ENCODE data around the gene RBM7. TPM values are rescaled to one million over a fixed set of nuclear protein-coding genes. Genes with fewer than 3 reads are reported as not detected.

The RBM7 gene
- total and polyA plus RNA-seq, 4 donors: 11.1 to 23.0 (median 13.9) TPM

DNA sequence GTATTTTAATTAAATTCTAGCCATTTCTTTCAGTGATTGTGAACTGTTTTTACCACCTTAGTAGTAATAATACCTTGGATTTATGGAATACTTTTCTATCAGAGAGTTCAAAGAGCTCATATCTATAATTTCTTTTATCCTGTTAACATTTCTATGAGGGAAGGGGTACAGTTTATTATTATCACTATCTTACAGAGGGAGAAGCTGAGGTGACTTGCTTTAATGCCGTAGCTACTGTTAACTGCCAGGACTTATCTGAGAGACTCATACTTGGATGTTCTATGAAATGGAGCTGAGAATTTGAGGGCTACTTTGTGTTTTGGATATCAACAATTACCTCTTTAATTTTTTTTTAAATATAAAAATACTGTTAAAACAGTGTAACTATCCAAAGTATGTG lies 42.1 kb downstream of the RBM7 start (continued):
- TF ChIP-seq, protein P1, sequence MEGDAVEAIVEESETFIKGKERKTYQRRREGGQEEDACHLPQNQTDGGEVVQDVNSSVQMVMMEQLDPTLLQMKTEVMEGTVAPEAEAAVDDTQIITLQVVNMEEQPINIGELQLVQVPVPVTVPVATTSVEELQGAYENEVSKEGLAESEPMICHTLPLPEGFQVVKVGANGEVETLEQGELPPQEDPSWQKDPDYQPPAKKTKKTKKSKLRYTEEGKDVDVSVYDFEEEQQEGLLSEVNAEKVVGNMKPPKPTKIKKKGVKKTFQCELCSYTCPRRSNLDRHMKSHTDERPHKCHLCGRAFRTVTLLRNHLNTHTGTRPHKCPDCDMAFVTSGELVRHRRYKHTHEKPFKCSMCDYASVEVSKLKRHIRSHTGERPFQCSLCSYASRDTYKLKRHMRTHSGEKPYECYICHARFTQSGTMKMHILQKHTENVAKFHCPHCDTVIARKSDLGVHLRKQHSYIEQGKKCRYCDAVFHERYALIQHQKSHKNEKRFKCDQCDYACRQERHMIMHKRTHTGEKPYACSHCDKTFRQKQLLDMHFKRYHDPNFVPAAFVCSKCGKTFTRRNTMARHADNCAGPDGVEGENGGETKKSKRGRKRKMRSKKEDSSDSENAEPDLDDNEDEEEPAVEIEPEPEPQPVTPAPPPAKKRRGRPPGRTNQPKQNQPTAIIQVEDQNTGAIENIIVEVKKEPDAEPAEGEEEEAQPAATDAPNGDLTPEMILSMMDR (IDR thresholded peaks at IDR 0.05; ENCODE audit: low read depth, low read length, missing input control): no peak
- TF ChIP-seq JUND (IDR thresholded peaks at IDR 0.05): no peak
- no peak for TF ChIP-seq FOXA1 (IDR thresholded peaks at IDR 0.05)
- no peak for TF ChIP-seq HNF4A (conservative IDR thresholded peaks at IDR 0.05)
- TF ChIP-seq RAD21 (IDR thresholded peaks at IDR 0.05): no peak

DNA sequence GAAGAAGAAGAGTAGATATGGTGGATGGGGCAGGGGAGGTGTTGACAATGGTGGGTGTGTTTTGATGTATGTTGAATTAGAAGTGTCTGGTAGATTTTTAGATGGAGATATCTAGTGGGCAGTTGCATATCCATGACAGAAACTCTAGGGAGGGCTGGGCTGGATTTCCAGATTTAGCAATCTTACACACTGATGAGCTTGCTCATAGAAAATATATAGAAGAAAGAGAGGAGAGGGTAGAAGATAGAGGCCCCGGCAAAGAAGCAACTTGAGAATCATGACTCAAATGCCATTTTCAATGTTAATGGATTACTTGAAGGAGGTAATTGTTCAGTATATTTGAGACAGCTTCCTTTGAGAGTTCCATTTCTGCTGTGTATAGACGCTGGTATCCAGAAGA lies 47.0 kb downstream of the RBM7 start:
- TF ChIP-seq, protein P1 (IDR thresholded peaks at IDR 0.05; ENCODE audit: low read depth, low read length, missing input control): no peak
- WGBS: 95% methylated on average over 2 of the region's 2 CpGs
- peaks cover 4 to 24% (median 19%) of the 10 kb centered on the region in 4 donors for H3K36me3 ChIP-seq (ENCODE audit: control insufficient read depth in 4 of 4, insufficient read depth in 3 of 4, low read depth in 1 of 4, low read length in 3 of 4)
- no peaks in the 10 kb centered on the region for H3K27me3 ChIP-seq (ENCODE audit: control insufficient read depth in 4 of 4, insufficient read depth in 4 of 4, low read length in 3 of 4)
- H3K9me3 ChIP-seq (ENCODE audit: control insufficient read depth in 4 of 4, low read length in 3 of 4): no peaks in the 10 kb centered on the region
- no peak overlapping the region for H3K9ac ChIP-seq (ENCODE audit: low read depth in 1 of 2, low read length in 2 of 2)
- H3K27ac ChIP-seq (ENCODE audit: low read depth in 1 of 2, low read length in 2 of 2): no peak overlapping the region
- peaks cover 0 to 3% (median 0%) of the 10 kb centered on the region in 4 donors for H3K4me1 ChIP-seq (ENCODE audit: control insufficient read depth in 4 of 4, insufficient read depth in 4 of 4, low read length in 3 of 4)
- no peak overlapping the region for H3K4me3 ChIP-seq (ENCODE audit: low read depth in 1 of 3, low read length in 3 of 3)
- no peak for DNase-seq (ENCODE audit: low spot score)

DNA sequence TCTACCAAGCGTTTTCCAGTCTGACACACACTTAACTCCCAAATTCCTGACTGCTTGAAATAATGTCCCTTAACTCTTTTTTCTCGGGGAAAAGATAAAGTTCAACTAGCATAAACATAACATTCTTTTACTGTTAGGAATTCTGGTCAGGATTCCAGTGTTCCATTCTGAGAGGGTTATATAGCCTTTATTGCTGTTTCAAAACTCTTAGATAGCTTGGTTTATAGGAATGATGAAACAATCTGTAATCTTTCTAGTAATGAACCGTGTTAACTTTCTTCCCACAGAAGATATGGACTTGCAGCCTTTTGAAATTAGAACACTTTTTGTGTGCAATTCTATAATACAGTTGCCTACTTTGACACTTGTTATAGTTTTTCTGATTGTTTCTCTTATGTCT lies 47.4 kb downstream of the RBM7 start:
- Histone ChIP-seq H3K9me3 (ENCODE audit: control insufficient read depth in 4 of 4, low read length in 3 of 4) (no peaks in the 10 kb centered on the region), H3K4me1 (ENCODE audit: control insufficient read depth in 4 of 4, insufficient read depth in 4 of 4, low read length in 3 of 4) (peaks cover 0 to 3% (median 0%) of the 10 kb centered on the region in 4 donors), H3K4me3 (ENCODE audit: low read depth in 1 of 3, low read length in 3 of 3) (no peak overlapping the region), H3K27me3 (ENCODE audit: control insufficient read depth in 4 of 4, insufficient read depth in 4 of 4, low read length in 3 of 4) (no peaks in the 10 kb centered on the region), H3K36me3 (ENCODE audit: control insufficient read depth in 4 of 4, insufficient read depth in 3 of 4, low read depth in 1 of 4, low read length in 3 of 4) (peaks cover 4 to 25% (median 19%) of the 10 kb centered on the region in 4 donors), H3K9ac (ENCODE audit: low read depth in 1 of 2, low read length in 2 of 2) (no peak overlapping the region), H3K27ac (ENCODE audit: low read depth in 1 of 2, low read length in 2 of 2) (no peak overlapping the region)
- no peak for DNase-seq (ENCODE audit: low spot score)
- TF ChIP-seq RXRA (IDR thresholded peaks at IDR 0.05) (no peak), NR2F2 (IDR thresholded peaks at IDR 0.05) (no peak), HNF4A (conservative IDR thresholded peaks at IDR 0.05) (no peak), RAD21 (IDR thresholded peaks at IDR 0.05) (no peak), HNF4G (IDR thresholded peaks at IDR 0.05) (no peak)
- 86% methylated on average over 3 of the region's 3 CpGs for WGBS

DNA sequence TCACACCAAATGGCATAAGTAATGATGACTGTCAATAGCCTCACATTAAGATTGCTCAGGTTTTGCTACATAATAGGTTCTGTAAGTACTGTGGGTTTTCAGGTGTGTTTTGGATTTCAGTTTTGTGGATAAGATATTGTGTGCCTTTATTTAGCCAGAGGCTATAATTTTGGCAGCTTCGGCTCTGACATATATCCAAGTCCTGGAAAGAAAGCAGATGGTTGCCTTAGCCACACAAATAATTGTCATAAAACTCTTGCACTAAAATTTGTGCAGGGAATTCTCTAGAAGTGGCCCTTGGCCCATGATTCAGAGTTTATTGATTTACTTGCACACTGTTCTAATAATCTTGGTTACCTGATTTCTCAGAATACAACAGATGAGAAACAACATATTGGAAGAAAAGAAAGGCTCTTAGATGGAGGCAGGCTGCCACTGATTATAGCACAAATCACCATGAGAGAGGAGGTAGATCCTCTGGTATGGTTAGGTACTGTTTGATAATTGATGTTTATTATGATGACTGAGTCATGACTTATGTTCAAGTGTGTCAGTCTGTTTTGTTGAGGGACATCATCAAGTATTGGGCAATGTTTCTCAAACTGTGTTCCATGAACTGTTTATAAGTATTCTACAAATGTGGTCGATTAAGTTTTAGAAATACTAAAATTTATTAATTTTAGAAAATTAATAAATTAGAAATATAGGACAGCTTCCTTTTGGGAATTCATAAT lies 48.5 kb downstream of the RBM7 start:
- peak overlapping the region; percentile 44 to 57 for H3K27ac ChIP-seq (ENCODE audit: low read depth in 1 of 2, low read length in 2 of 2)
- peak in 1 of 2 donors; percentile 7 for TF ChIP-seq RXRA (IDR thresholded peaks at IDR 0.05)
- TF ChIP-seq, protein P2, sequence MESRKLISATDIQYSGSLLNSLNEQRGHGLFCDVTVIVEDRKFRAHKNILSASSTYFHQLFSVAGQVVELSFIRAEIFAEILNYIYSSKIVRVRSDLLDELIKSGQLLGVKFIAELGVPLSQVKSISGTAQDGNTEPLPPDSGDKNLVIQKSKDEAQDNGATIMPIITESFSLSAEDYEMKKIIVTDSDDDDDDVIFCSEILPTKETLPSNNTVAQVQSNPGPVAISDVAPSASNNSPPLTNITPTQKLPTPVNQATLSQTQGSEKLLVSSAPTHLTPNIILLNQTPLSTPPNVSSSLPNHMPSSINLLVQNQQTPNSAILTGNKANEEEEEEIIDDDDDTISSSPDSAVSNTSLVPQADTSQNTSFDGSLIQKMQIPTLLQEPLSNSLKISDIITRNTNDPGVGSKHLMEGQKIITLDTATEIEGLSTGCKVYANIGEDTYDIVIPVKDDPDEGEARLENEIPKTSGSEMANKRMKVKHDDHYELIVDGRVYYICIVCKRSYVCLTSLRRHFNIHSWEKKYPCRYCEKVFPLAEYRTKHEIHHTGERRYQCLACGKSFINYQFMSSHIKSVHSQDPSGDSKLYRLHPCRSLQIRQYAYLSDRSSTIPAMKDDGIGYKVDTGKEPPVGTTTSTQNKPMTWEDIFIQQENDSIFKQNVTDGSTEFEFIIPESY (IDR thresholded peaks at IDR 0.05): peak; percentile 15
- TF ChIP-seq TAF1 (conservative IDR thresholded peaks at IDR 0.05): no peak
- peak; percentile 34 to 41 for TF ChIP-seq HNF4A (conservative IDR thresholded peaks at IDR 0.05)
- no peak for TF ChIP-seq YY1 (IDR thresholded peaks at IDR 0.05)
- H3K4me3 ChIP-seq (ENCODE audit: low read depth in 1 of 3, low read length in 3 of 3): no peak overlapping the region
- H3K4me1 ChIP-seq (ENCODE audit: control insufficient read depth in 4 of 4, insufficient read depth in 4 of 4, low read length in 3 of 4): peaks cover 0 to 3% (median 0%) of the 10 kb centered on the region in 4 donors
- H3K9ac ChIP-seq (ENCODE audit: low read depth in 1 of 2, low read length in 2 of 2): no peak overlapping the region
- WGBS: 69% methylated on average over 2 of the region's 2 CpGs
- H3K36me3 ChIP-seq (ENCODE audit: control insufficient read depth in 4 of 4, insufficient read depth in 3 of 4, low read depth in 1 of 4, low read length in 3 of 4): peaks cover 3 to 26% (median 21%) of the 10 kb centered on the region in 4 donors
- DNase-seq (ENCODE audit: low spot score): no peak
- H3K27me3 ChIP-seq (ENCODE audit: control insufficient read depth in 4 of 4, insufficient read depth in 4 of 4, low read length in 3 of 4): no peaks in the 10 kb centered on the region
- H3K9me3 ChIP-seq (ENCODE audit: control insufficient read depth in 4 of 4, low read length in 3 of 4): no peaks in the 10 kb centered on the region

All from liver (tissue), 9 donors.